B cell (primary cell): Measurements from ENCODE around the gene NT5DC3. TPM values are rescaled to one million over a fixed set of nuclear protein-coding genes. Genes with fewer than 3 reads are reported as not detected.

Source experiments
- ATAC-seq: fragments of 200-7000 bp; cut with Tn5 transposase; one replicate; pipeline ENCODE4 v1.10.0; 2021; ENCODE audit warnings: low read depth, mild to moderate bottlenecking, moderate number of reproducible peaks, moderate library complexity
- CTCF ChIA-PET: fragments of 350-600 bp; sonication (Branson Sonifier 250); formaldehyde crosslinking; loops from one replicate; lab custom pipeline; 2021; ENCODE audit warnings: antibody characterized with exemption, inconsistent platforms; lab: Charles Lee
- POLR2A ChIA-PET: fragments of 350-600 bp; sonication (Branson Sonifier 250); formaldehyde crosslinking; loops from one replicate; lab custom pipeline; 2021; ENCODE audit warnings: antibody characterized with exemption; lab: Charles Lee
- DNase-seq: peaks from one replicate; pipeline ENCODE4 v3.0.0; 2013
- H2AFZ ChIP-seq: 2 replicates; pipeline ENCODE4 v1.6.1; 2012; ENCODE audit warnings: mild to moderate bottlenecking, low read depth, low read length; ENCODE audit not compliant: insufficient read depth, poor library complexity, severe bottlenecking
- H3K27ac ChIP-seq, 2 donors: 1 replicate in 1 of 2; 2 replicates in 1 of 2; pipeline ENCODE4 v1.5.1; 2012 to 2013; ENCODE audit warnings: low read length in 2 of 2, mild to moderate bottlenecking in 2 of 2, moderate library complexity in 1 of 2
- H3K27me3 ChIP-seq, 4 experiments: fragments of 200-600 bp in 1 of 4; sonication (generic) in 1 of 4; replicated peaks in 1 of 4; 1 replicate in 2 of 4; 2 replicates in 2 of 4; pipeline versions ENCODE4 v1.6.1 to v1.7.0; 2013 to 2016; ENCODE audit warnings: low read length in 3 of 4, mild to moderate bottlenecking in 2 of 4, mixed read lengths in 1 of 4, moderate library complexity in 1 of 4; ENCODE audit not compliant: insufficient read depth in 4 of 4, control insufficient read depth in 3 of 4; ENCODE audit errors: control extremely low read depth in 1 of 4
- H3K36me3 ChIP-seq, 2 experiments: replicated peaks in 1 of 2; 1 replicate in 1 of 2; 2 replicates in 1 of 2; pipeline versions ENCODE4 v1.6.1 to v1.7.1; 2013; ENCODE audit warnings: low read length in 1 of 2; ENCODE audit not compliant: insufficient read depth in 2 of 2, control insufficient read depth in 1 of 2; ENCODE audit errors: control extremely low read depth in 1 of 2, extremely low read depth in 1 of 2
- H3K4me1 ChIP-seq, 2 donors: fragments of 200-600 bp in 1 of 2; sonication (generic) in 1 of 2; 1 replicate in 1 of 2; 2 replicates in 1 of 2; pipeline versions ENCODE4 v1.5.1 to v1.6.1; 2013 to 2017; ENCODE audit warnings: low read length in 2 of 2; ENCODE audit not compliant: control insufficient read depth in 2 of 2, insufficient read depth in 2 of 2
- H3K4me2 ChIP-seq: replicated peaks from 2 replicates; pipeline ENCODE3; 2012; ENCODE audit warnings: mild to moderate bottlenecking, low read depth, low read length; ENCODE audit not compliant: poor library complexity, severe bottlenecking
- H3K4me3 ChIP-seq, 5 experiments: fragments of 200-600 bp in 1 of 5; sonication (generic) in 1 of 5; 1 replicate in 3 of 5; 2 replicates in 2 of 5; pipeline versions ENCODE4 v1.5.1 to v1.7.0; 2011 to 2016; ENCODE audit warnings: low read length in 4 of 5, mild to moderate bottlenecking in 4 of 5, low read depth in 2 of 5, control low read depth in 1 of 5, moderate library complexity in 1 of 5; ENCODE audit not compliant: insufficient read depth in 1 of 5; ENCODE audit errors: control extremely low read depth in 1 of 5, extremely low read depth in 1 of 5
- H3K79me2 ChIP-seq: fragments of 200-600 bp; sonication (generic); one replicate; pipeline ENCODE4 v1.6.0; 2016; ENCODE audit warnings: low read length; ENCODE audit not compliant: control insufficient read depth, insufficient read depth
- H3K9ac ChIP-seq: fragments of 200-600 bp; sonication (generic); 2 replicates; pipeline ENCODE4 v1.6.1; 2017; ENCODE audit warnings: mild to moderate bottlenecking, low read length, moderate library complexity
- H3K9me3 ChIP-seq, 3 donors: one replicate each; pipeline versions ENCODE4 v1.6.1 to v1.7.1; 2013; ENCODE audit warnings: low read length in 2 of 3; ENCODE audit not compliant: control insufficient read depth in 2 of 3, insufficient read depth in 1 of 3; ENCODE audit errors: control extremely low read depth in 1 of 3
- H4K20me1 ChIP-seq: 2 replicates; pipeline ENCODE4 v1.6.0; 2012; ENCODE audit warnings: mild to moderate bottlenecking, low read length; ENCODE audit not compliant: insufficient read depth, control insufficient read depth, poor library complexity, severe bottlenecking
- H3K27ac Mint-ChIP-seq: one replicate; pipeline ENCODE4 v1.8.0; 2021; ENCODE audit warnings: mixed read lengths
- H3K27me3 Mint-ChIP-seq: one replicate; pipeline ENCODE4 v1.8.0; 2021; ENCODE audit warnings: mixed read lengths
- H3K4me1 Mint-ChIP-seq: one replicate; pipeline ENCODE4 v1.8.0; 2021; ENCODE audit warnings: mixed read lengths
- H3K4me3 Mint-ChIP-seq: one replicate; pipeline ENCODE4 v1.8.0; 2021; ENCODE audit warnings: mixed read lengths
- H3K9me3 Mint-ChIP-seq: one replicate; pipeline ENCODE4 v1.8.0; 2022; ENCODE audit warnings: mixed read lengths; ENCODE audit not compliant: insufficient read depth
- EZH2 ChIP-seq: IDR thresholded peaks from 2 replicates; pipeline ENCODE4 v1.6.1; 2012; ENCODE audit warnings: borderline replicate concordance, low read depth, mild to moderate bottlenecking, moderate library complexity, low read length; ENCODE audit not compliant: insufficient read depth, poor library complexity, severe bottlenecking
- WGBS: methylation state at CpG from one replicate; pipeline ENCODE4 v1.1.5; 2013; ENCODE audit warnings: missing lambda C conversion rate; ENCODE audit not compliant: insufficient coverage; 5-methylcytosine and 5-hydroxymethylcytosine counted together
- intact Hi-C: fragments of 100-400 bp; cut with micrococcal nuclease; formaldehyde crosslinking; loops from one replicate; pipeline ENCODE4 v1.10.0; 2022
- polyA plus RNA-seq: library from polyadenylated mRNA; depleted of rRNA; stranded (reverse); fragments of >200 nt; gene quantifications from 2 replicates; pipeline ENCODE4 v1.2.3, GENCODE V29; 2012
- total RNA-seq, 2 donors: library from RNA; stranded (reverse); fragments of 120-200 nt in 1 of 2; gene quantifications; 1 replicate in 1 of 2; 2 replicates in 1 of 2; pipeline versions ENCODE4 v1.2.3 to v1.2.4, GENCODE V29; 2013 to 2022
- TF ChIP-seq, protein P1 (sequence below): fragments of 200-600 bp; IDR thresholded peaks from one replicate; pipeline ENCODE4 v1.8.0; 2022; ENCODE audit warnings: antibody characterized with exemption, mild to moderate bottlenecking

The NT5DC3 gene
- total and polyA plus RNA-seq, 2 donors (not counting 1 experiment from before 2014, with no cell fraction given) = 4.4 to 10.6 TPM

DNA sequence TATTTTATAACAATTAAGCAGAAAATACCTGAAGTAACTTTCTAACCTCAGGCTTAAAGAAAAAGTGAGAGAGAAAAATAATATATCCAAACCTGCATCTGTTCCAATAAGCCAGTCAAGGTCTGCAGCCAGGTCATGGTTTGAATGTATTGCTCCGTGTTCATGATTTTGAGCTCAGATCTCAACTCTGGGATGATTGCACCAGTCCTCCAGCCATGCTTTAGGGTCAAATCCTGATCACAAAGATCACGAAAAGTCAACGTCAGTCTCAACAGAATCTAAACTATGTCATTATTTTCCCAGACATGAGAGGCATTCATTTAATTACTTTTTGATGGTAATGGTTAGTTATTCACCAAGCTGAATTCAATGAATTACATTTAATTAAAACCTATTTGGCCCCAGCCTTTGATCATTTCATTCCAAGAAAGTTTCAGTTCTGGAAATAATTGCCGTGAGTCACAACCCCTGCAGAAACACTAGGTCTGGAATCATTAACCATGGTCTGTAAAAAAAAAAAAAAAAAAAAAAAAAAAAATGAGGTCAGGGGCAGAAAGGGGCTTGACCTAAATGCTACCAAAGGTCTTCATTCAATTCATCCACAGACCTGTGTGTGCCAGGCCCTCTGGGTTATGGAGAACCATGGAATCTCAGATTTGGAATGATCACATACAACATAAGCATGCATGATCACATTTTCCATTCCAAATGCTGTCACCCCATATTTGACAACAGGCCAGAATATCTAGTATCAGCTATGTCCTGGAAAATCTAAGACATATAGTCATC lies 55.6 kb downstream of the NT5DC3 start:
- H3K27ac ChIP-seq = no peak overlapping the region
- POLR2A ChIA-PET = no interaction called here
- Mint-ChIP-seq H3K27ac (no peak overlapping the region), H3K9me3 (no peaks in the 10 kb centered on the region), H3K4me1 (no peaks in the 10 kb centered on the region), H3K27me3 (no peaks in the 10 kb centered on the region), H3K4me3 (no peak overlapping the region)
- CTCF ChIA-PET = no interaction called here
- intact Hi-C loops = no loop called here
- H3K4me2 ChIP-seq = no peak overlapping the region
- no peaks in the 10 kb centered on the region for H3K4me1 ChIP-seq
- TF ChIP-seq, protein P1, sequence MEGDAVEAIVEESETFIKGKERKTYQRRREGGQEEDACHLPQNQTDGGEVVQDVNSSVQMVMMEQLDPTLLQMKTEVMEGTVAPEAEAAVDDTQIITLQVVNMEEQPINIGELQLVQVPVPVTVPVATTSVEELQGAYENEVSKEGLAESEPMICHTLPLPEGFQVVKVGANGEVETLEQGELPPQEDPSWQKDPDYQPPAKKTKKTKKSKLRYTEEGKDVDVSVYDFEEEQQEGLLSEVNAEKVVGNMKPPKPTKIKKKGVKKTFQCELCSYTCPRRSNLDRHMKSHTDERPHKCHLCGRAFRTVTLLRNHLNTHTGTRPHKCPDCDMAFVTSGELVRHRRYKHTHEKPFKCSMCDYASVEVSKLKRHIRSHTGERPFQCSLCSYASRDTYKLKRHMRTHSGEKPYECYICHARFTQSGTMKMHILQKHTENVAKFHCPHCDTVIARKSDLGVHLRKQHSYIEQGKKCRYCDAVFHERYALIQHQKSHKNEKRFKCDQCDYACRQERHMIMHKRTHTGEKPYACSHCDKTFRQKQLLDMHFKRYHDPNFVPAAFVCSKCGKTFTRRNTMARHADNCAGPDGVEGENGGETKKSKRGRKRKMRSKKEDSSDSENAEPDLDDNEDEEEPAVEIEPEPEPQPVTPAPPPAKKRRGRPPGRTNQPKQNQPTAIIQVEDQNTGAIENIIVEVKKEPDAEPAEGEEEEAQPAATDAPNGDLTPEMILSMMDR = no peak
- no peak for TF ChIP-seq EZH2
- no peak overlapping the region for H3K4me3 ChIP-seq
- no peaks in the 10 kb centered on the region for H3K79me2 ChIP-seq
- peaks cover 0 to 26% of the 10 kb centered on the region in 2 experiments for H3K36me3 ChIP-seq
- WGBS = 92% methylated on average over 1 of the region's 4 CpGs
- H3K9ac ChIP-seq = no peak overlapping the region
- no peaks in the 10 kb centered on the region for H3K9me3 ChIP-seq
- DNase-seq (no peak), ATAC-seq (no peak)
- no peaks in the 10 kb centered on the region for H4K20me1 ChIP-seq
- H3K27me3 ChIP-seq = no peaks in the 10 kb centered on the region
- H2AFZ ChIP-seq = no peak overlapping the region
